ENCODE measurements around the gene ACSF2.
"Not testable (repeated sequence)": the region's sequence is repeated elsewhere in the genome, so short reads cannot be mapped to it uniquely, and the experiment has no call there.

The ACSF2 gene, protein sequence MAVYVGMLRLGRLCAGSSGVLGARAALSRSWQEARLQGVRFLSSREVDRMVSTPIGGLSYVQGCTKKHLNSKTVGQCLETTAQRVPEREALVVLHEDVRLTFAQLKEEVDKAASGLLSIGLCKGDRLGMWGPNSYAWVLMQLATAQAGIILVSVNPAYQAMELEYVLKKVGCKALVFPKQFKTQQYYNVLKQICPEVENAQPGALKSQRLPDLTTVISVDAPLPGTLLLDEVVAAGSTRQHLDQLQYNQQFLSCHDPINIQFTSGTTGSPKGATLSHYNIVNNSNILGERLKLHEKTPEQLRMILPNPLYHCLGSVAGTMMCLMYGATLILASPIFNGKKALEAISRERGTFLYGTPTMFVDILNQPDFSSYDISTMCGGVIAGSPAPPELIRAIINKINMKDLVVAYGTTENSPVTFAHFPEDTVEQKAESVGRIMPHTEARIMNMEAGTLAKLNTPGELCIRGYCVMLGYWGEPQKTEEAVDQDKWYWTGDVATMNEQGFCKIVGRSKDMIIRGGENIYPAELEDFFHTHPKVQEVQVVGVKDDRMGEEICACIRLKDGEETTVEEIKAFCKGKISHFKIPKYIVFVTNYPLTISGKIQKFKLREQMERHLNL

DNA sequence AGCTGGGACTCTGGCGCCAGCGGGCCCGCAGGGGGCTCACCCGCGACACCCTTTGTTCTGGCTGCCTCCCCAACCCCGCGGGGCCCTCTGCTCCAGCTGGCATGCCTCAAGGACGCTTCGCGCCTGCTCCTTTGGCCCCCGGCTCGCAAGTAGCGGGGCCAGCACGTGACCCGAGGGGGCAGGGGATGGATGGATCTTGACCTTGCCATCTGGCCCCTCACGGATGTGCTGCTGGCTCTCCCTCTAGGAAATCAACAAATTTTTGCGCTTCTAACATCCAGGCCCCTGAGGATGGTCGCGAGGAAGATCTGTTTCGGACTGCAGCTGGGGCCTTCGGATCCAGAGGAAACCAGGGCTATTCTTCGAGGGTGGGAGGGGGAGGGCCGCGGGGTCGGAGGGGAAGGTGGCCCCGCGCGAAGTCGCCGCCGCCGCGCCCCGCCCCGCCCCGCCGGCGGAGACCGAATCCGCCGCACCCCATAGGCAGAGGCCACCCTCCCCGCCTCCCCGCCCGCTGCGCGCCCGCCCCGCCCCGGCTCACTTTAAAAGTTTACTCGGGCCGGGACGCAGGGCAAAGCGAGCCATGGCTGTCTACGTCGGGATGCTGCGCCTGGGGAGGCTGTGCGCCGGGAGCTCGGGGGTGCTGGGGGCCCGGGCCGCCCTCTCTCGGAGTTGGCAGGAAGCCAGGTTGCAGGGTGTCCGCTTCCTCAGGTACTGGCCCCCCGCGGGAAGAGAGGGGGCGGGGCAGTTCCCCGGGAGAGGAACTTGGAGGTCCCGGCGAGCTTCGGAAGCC lies at the start of gene ACSF2:
Gene ACSF2 (plus strand): TSS at position 537 of the 790 bp plus-strand sequence. CDS start 44 bp downstream, at position 581.
- DNase-seq: no peak

- DNase-seq: no peak
Measured at GRCh38 chr17:50379351-50380132, 46.5 kb upstream of the ACSF2 start.

DNA sequence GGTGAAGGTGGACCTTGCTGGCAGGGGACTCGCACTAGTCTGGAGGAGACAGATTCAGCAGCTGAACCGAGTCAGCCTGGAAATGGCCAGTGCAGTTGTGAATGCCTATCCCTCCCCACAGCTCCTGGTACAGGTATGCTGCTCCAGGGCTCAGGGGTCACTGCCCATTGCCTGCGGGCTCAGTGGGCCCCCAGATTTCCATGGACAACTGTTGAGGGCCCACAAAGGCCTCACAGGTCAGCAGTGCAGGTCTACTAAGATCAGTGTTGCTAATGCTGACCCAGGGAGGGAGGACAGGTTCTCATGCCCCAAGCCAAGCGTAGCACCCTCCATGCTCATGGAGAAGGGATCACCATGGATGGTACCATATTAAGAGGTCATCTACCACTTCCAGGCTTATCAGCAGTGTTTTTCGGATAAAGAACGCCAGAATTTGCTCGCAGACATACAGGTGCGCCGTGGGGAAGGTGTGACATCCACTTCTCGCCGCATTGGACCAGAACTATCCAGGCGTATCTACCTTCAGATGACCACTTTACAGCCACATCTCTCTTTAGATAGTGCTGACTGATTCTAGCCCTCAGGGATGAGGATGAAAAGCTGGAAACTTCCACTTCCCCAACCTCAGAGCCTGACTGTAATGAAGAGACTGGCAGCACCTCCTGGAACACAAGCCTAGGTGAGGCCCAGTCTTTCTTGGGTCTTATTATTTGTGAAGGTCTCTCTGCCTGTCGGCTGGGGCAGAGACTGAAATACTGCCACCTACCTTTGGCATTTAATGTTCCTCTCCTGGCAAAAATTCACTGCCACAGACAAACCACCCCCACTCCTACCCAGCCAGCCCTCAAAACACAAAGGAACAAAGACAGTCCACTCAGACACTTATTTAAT lies 45.4 kb upstream of the ACSF2 start:
- DNase-seq: no peak

DNA sequence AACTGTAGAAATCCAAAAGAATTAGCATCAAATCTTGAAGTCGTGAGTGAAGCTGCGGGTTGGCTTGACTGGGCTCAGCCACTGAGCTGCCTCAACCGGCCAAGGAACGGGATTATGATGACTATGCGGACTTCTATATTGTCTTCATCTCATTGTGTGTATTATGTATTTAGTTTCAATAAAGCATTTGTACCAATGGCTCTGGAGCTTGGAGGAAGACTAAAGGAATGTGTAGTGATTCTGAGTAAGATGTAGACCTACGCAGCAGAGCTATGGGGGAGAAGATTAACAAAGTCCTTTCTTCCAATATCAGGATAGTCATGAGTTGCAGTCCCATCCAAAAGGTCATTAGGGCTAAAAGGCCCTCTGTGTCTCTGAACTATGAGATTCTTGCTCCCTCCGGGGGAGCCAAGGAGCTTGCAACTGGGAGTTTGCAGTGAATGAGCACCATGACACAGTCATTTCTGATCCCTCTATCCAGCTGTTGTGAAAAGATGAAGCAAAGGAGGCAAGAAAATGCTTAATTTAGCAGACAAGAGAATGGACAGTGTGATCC lies 44.7 kb upstream of the ACSF2 start:
- DNase-seq: no peak

DNA sequence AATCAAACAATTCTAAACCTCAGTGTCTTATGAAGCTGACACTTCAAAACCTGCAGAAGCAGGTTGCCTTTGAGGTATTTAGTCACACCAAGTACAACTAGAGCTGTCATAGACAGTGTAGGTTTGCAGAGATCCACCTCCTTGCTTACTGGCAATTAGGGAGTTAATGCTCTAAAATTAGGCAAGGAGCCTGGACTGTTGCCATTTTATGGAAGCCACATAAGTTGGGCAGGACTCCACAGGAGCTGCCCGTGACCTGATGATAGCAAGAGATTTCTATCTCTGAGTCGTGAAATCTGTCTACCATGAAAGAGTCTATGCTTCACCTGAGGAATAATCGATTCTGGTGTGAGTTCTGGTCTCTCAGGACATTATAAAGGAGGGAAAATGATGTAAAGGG lies 44.1 kb upstream of the ACSF2 start:
- DNase-seq: no peak

- DNase-seq: no peak
Measured at GRCh38 chr17:50382931-50383330, 43.1 kb upstream of the ACSF2 start.

DNA sequence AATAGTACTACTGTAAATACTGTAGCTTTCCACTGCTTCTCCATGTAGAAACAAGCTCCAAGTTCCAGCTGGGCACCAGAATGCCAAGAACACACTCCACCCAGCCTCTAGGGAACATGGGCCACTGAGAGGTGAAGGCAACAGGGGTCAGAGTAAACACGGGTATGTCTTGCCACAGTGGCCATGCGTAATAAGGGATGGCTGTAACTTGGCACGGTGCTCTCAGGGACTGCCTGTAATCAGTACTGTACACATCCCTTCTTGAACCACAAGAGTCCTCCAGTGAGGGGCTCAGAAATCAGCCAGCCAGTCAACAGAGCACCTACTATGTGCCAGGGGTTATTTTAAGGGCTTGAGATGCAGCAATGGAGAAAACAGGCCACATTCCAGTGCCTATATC lies 39.5 kb upstream of the ACSF2 start:
- no peak for DNase-seq

- no peak for DNase-seq
Measured at GRCh38 chr17:50388728-50389127, 37.3 kb upstream of the ACSF2 start.

GRCh38 chr17:50389534-50389933 lies 36.5 kb upstream of the ACSF2 start:
- DNase-seq: no peak

DNA sequence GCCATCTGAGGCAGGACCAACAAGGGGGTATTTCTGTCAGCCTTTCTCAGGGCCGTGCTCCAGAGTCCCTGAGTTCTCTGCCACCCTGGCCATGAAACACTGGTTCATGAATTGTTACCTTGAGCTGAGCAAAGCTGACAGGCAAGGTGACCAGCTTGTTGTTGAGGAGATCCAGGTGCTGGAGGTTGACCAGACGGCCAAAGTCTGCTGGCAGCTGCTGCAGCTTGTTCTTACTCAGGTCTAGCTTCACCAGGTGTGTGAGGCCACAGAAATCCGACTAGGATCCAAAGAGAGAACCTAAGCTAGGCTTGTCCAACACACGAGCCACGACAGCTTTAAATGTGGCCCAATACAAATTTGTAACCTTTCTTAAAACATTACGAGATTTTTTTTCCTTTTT lies 33.4 kb upstream of the ACSF2 start:
- no peak for DNase-seq

GRCh38 chr17:50393700-50394099 lies 32.3 kb upstream of the ACSF2 start:
- no peak for DNase-seq

- DNase-seq: no peak
Measured at GRCh38 chr17:50394711-50395110, 31.3 kb upstream of the ACSF2 start.

GRCh38 chr17:50396261-50397110 lies 29.5 kb upstream of the ACSF2 start:
- no peak for DNase-seq

- DNase-seq: peak; percentile 31
Measured at GRCh38 chr17:50397111-50397918, 28.7 kb upstream of the ACSF2 start, which contains the start of gene LRRC59. TSS of gene LRRC59 (minus strand) at chr17:50397523. CDS start at chr17:50397317, 206 bp downstream.

- no peak for DNase-seq
Measured at GRCh38 chr17:50397919-50398285, 28.1 kb upstream of the ACSF2 start.

- DNase-seq: not testable (repeated sequence)
Measured at GRCh38 chr17:50398672-50399071, 27.3 kb upstream of the ACSF2 start.

DNA sequence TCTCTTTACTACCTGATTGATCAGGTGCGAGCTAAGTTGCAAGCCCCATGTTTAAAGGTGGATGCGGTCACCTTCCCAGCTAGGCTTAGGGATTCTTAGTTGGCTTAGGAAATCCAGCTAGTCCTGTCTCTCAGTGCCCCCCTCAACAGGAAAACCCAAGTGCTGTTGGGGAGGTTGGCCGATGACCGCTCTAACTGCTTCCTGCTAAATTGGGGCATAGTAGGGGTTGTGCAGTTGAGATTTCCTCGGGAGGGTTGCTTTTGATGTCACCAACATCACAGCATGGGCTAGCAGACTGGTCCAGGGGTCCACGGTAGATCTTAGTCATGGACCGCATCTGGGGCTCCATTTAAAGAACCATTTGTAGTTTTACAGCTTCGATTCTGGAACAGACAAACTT lies 26.4 kb upstream of the ACSF2 start:
- not testable (repeated sequence) for DNase-seq

DNA sequence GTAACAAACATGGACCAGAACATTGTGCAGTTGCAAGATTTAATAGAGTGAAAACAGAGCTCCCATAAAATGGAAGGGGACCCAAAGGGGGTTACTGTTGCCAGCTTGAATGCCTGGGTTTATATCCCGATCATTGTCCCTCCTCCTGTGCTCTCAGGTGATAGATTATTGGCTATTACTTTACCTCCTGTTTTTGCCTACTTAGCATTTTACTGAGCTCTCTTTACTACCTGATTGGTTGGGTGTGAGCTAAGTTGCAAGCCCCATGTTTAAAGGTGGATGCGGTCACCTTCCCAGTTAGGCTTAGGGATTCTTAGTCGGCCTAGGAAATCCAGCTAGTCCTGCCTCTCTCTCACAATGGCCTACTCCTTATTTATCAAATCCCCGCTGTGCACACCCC lies 20.7 kb upstream of the ACSF2 start:
- DNase-seq: not testable (repeated sequence)

GRCh38 chr17:50406578-50406977 lies 19.4 kb upstream of the ACSF2 start:
- DNase-seq: no peak

GRCh38 chr17:50407921-50408320 lies 18.1 kb upstream of the ACSF2 start:
- DNase-seq: no peak

All from NCI-H1694 (cell line).